Stromal cell of bone marrow (primary cell): Measurements from ENCODE around the gene SMCP.

ENCODE experiments used
- DNase-seq: peaks from one replicate; pipeline ENCODE4 v3.0.0-alpha.2; 2012; ENCODE audit warnings: low read depth

Gene SMCP

DNA sequence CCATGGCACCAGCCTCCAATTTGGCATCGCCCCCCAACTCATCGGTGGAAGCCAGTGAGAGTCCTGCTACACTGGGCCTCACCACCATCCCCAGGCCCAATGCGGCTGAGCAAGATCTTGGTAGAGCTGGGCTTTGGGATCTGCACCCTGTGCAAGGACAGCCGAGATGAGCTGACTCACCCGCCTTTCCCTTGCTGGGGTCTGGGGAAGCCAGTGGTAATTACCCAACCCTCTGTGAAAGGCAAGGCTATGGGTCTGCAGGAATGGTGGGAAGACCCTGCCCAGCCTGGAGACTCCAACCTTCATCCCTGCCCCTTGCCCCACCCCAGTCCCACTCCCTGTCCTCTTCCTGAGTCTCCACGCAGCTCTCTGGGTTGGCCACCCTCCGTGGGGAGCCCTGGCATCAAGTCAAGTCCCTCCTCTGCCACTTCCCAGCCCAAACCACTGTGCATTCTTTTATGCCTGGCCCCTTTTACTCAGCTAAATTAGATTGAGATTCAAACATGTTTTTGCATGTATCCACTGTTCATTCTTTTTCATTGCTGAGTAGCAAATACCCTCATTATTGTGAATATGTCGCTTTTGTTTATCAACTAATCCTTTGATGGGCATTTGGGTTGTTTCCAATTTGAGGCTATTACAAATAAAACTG lies 8.8 kb downstream of the SMCP start:
- no peak for DNase-seq

DNA sequence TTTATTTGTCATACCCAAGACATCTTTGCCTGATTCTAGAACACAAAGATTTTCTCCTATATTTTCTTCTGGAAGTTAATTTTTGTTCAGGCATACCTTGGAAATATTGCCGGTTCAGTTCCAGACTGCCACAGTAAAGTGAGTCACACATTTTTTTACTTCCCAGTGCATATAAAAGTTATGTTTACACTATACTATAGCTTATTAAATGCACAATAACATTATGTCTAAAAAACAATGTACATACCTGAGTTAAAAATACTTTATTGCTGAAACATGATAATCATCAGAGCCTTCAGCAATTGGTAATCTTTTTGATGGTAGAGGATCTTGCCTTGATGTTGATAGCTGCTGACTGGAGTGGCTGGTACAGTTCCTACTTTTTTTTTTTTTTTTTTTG lies 10.0 kb downstream of the SMCP start:
- no peak for DNase-seq

DNA sequence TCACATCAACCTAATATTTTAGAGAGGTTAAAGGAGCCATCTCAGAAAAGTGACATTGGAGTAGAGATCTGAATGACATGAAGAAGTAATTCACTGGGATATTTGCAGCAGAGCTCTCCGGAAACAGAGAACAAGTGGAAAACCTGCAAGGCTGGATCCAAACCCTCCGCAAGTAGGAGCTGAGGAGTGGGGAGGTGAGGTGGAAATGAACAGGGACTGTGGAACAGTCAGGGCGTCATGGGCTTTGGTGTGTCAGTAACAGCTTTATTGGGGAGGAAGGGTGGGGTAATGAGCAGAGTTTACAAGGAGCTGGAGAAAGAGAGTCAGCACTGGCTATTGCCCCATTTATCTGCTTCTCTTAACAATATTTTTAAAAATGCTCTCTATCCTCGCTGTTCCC lies 20.9 kb downstream of the SMCP start:
- DNase-seq = no peak

DNA sequence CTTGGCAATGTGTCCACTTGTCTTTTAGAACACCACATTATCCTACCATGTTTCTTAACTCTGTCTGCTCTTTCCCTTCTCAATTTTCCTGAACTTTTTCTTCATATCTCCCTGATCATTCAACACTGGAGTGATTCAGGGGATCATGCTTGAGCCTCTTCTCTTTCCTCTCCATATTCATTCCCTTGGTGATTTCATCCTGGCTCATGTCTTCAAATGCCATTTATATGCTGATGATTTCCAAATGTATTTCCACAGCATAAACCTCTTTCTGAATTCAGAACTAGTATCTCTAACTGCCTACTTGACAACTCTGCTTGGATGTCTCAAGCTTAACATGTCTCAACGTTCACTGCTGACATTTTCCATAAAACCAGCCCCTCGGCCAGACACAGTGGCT lies 21.8 kb downstream of the SMCP start:
- no peak for DNase-seq

DNA sequence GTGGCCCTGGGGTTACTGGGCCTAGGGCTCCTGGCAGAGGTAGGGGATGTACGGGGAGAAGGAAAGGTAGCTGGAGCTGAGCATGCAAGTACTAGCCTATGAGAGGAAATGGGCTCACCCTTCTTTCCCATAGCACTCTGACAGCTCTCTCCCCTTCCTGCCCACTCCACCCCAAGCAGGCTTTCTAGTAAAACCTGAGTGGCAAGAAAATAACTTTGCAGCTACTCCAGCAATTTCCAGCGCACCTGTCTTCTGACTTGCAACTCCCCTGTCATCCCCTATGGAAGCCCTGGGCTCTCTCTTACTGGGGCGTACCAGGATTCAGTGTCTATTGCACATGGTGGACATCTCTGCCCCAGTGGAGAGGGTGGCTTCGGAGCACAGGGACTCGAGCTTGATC lies 23.5 kb downstream of the SMCP start:
- DNase-seq = no peak

DNA sequence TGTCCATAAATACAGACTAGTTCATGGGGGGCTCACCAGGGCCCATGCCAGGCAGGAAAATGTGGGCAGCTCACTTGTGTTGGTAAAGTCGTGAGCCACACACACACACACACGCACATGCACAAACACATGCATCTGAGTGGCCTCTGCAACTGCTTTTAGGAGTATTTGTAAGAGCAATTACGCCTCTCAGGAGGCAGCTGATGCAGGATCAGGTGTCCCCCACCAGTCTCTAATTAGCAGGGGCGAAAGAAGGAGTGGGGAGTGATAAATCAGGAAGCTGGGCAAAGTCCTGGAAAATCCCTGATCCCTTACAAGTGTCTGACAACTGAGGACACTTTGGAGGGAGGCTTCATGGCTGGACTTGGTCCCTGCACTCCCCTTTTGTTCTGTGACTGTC lies 24.5 kb downstream of the SMCP start:
- DNase-seq = no peak

DNA sequence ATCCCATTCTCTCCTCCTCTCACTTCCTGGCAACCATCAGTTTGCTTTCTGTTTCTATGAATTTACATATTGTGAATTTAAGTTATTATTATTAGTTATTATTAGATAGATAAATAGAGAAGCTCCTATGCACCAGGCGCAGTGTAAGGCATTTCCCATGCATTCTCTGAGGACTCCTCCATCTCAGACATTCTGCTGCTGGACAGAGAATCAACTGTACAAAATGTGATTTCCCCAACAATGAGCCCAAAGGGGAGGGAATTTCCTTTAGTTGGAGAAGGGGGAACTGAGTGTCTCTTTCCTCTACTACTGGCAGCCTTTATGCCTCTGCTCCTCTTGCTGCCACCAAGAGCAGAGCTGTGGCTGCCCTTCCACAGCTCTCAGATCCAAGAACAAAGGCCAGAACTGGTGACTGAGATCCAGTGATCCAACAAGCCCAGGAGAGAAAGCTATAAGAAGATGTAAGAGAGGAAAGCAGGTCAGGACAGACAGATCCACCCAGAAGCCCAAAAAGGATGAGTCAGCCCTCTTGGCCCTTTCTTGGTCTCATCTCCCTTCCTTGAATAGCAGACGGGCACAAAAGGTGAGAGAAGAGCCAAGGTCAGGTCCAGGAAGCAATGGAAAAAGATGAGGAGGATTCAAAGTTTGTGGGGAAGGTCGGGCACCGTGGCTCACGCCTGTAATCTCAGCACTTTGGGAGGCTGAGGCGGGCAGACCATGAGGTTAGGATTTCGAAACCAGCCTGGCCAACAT lies 26.7 kb downstream of the SMCP start:
- DNase-seq = no peak

DNA sequence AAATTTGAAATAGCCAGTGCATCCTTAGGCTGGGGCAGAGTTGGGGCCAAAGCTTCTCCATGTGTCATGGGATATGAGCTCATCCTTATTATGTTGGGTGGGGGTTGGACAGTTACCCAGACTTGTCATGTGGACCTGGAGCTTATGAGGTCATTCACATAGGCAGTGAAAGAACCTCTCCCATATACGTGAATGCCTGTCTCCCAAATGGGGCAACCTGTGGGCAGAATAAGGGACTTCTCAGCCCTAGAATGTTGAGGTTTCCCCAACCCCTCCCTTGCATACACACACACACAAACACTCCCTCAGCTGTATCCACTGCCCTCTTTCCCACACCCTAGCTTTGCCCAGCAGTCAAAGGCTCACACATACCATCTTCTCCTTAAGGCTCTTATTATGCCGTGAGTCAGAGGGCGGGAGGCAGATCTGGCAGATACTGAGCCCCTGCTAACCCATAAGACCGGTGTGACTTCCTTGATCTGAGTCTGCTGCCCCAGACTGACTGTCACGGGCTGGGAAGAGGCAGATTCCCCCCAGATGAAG lies 28.0 kb downstream of the SMCP start:
- DNase-seq = peak; percentile 81

DNA sequence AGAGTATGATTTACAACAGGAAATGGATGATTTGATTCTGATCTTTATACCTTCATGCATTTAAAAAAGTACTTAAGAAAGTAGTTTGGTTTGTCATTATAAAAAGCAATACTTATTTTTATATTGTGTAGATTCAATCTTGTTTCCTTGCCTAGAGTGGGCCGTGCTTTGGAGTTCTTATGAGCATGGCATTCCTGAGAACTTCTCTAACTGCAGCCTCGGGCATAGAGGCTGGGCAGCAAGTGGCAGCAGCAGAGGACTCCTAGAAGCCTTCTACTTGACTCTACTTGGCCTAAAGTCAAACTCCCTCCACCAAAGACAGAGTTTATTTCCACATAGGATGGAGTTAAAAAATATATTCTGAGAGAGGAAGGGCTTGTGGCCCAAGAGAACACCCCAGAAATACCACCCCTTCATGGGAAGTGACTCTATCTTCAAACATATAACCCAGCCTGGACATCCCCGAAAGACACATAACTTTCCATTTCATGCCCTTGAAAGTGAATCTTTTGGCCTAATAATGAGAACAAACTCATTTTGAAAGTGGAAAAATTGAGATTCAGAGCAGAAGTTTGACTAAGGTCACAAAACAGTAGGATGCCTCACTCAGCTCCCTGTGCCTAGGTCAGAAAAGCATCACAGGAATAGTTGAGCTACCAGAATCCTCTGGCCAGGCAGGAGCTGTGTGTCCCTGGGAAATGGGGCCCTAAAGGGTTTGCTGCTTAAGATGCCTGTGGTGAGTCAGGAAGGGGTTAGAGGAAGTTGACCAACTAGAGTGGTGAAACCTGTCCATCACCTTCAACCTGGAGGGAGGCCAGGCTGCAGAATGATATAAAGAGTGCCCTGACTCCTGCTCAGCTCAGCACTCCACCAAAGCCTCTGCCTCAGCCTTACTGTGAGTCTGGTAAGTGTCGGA lies 29.8 kb downstream of the SMCP start, which contains the start of gene IVL:
Gene IVL, plus strand, starts transcription at position 861 of the 916 bp plus-strand sequence. CDS start 1,252 bp downstream, outside the sequence.
- no peak for DNase-seq

DNA sequence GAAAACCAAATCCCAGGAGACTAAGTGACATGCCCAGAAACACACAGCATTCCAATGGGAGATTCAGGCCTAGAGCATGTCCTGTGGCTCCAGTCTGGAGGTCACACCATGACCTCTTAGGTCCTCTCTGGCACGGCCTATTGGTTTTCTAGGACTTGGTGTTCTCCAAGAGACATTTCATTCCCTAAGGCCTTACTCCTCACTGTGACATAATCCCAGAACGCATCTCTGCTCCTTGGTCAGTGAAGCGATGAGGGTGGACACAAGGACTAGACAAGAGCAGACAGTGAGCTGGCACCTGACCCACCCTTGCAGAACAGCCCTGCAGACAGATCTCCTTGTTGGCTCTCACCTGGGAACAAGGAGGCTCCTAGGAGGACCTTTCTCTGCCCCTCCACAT lies 31.1 kb downstream of the SMCP start:
- no peak for DNase-seq

DNA sequence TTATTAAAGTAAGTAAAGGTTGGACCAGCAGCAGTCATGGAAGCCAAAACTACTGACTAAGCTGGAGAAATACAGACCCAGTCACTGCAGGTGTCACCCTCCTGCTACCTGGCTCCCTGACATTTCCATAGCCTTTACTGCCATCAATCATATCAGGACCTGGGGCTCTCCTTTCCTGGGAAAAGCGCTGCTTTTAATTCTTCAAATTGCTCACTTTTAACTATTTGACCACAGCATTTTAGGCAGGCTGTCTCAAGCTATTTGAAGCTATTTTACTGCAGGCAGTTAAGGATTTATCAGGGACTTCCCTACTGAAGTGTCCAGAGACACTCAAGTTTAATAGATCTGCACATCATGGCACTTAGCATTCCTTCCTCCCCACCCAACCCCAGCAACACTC lies 34.3 kb downstream of the SMCP start:
- DNase-seq = no peak

DNA sequence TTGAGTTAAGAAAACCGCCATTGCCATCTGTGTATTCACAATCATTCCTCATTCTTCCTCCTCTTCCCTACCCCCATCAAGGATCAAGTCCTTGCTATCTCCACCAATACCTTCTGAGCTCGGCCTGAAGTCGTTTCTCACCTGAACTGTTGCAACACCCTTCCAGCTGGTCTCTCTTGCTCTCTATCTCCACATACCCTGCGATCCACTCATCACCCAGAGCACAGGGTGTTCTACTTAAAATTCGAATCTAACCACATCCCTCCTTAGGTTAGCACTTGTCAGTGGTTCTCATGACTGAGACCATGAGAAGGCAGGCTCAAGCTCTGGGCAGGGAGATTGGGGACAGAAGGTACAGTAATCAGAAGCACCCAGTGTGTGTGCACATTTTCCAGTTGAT lies 34.8 kb downstream of the SMCP start:
- DNase-seq = no peak

DNA sequence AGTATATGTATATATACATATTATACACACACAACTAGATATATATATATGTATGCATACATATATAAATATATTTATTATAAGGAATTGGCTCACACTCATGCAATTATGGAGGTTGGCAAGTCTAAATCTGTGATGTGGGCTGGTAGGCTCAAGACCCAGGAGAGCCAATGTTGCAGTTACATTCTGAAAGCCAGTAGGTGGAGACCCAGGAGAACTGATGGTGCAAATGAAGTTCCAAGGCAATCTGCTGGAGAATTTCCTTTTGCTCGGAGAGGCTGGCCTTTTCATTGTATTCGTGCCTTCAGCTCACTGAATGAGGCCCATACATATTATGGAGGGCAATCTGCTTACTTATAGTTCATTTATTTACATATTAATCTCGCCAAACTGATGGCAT lies 39.7 kb downstream of the SMCP start:
- DNase-seq = no peak

DNA sequence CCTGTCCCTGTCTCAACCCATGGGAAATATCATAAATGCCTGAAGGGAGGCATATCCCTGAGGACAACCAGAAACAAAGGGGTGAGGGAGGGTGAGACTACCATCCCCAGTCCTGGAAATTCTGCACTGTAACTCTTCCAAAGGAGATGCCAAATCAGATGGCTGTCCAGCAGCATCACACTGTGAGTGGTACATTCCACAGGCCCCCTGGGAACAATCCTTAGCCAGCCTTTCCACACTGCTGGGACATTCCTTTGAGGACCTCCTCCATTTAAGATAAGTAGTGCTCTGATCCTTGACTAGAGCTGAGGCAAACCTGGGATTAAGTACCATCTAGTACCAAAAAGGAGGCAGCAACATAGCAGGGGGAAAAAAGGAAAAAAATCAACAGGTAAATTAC lies 40.9 kb downstream of the SMCP start:
- no peak for DNase-seq

DNA sequence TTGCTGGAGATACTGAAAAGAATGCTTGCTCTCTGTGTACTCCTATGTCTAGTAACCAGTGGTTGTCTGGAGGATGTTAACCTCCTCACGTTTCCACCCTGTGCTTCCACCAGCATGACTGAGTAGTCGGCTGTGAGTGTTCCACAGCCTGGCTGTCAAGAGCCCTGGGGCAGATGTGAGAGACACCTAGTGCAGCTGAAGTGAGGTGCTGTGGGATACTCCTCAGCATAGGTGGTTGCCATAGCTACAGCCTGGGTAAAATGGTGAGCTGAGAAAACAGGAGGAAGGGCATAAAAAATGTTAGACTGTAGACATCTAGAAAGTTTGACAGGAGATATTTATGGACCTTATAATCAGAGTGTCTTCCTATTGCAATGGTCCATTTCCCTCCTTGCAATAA lies 46.1 kb downstream of the SMCP start:
- no peak for DNase-seq

DNA sequence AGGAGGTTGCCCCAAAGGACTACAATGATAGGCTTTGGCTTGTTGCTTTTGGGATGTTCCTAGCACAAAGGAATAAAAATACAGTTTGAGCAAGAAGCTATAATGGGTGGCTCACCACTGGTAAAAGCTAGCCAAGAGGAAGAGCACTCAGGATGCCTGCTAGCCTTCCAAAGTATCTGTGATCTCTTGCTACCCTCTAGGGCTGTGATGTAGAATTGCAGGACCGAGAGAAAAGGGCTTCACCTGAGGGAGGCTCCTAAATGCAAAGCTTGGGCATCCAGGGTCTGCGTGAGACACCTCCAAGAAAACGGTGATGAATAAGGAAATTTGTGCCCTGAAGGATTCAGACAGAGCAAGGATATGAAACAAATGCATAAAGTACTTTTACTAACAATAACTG lies 48.0 kb downstream of the SMCP start:
- peak; percentile 54 for DNase-seq

DNA sequence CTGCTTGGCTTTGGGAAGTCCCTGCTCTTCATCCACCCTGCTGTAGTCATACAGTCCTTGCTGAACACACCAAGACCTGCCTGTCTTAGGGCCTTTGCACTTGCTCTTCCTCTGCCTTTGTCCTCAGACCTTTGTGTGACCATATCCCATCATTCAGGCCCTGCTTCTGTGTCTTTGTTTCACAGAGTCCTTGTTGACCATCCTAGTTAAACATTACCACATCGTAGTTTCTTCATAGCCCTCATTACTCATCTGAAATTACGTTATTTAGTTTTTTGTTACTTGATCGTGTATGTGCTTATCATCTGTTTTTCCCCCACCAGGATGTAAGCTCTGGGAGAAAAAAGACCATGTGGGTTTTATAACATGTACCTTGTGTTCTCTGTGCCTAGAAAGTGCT lies 50.5 kb downstream of the SMCP start:
- DNase-seq = no peak

DNA sequence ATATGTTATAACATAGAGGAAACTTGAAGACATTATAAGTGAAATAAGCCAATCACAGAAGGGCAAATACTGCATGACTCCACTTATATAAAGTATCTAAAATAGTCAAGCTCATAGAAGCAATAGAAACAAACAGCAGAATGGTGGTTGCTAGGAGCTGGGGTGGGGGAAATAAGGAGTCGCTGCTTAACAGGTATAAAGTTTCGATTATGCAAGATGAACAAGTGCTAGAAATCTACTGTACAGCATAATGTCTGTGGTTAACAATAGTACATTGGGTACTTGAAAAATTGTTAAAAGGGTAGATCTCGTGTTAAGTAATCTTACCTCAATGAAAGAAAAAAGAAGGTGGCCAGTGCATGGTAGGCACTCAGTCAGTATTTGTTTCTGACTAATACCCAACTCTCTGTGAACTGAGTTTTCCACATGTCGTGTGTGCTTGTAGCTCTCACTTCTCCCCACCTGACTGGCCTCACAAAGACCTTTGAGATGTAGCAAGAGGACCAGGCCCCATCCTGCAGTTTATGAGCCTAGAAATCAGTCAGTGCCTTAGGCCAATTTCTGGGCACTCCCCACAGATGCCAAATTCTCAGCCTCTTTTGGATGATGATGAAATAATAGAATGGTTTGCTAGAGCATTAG lies 54.2 kb downstream of the SMCP start:
- DNase-seq = no peak

DNA sequence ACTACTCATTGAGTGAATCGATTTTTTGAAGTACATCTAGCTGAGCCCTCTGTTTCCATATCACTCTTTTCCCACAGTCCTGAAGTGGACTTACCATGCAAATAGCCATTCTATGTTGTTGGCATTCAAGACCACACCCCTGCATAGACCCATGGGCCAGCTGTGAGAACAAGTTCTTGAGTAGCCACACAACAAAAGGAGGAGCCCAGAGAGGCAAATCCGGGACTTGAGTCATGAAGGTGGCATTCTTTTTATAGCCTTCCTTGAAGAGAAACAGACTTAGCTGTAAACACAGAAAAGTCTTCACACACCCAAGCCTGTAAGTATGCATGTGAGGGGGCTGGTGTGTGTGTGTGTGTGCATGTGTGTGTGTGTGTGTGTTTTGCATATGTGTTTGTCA lies 55.1 kb downstream of the SMCP start:
- no peak for DNase-seq
